ENCODE measurements around the gene NUDT14.

DNA sequence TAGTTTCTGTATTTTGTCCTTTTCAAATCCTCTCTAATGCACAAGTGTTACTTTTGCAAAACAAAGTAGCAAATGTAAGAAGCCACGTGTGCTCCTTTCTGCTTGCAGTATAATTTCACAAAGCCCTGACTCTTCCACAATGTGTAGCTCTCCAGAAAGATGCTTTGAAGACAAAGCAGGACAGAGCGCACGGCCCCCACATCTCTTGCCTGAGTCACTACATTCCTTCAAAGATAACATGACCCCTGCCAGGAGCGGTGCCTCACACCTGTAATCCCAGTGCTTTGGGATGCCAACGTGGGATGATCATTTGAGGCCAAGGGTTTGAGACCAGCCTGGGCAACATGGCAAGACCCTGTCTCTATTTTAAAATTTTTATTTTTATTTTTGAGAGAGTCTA is 53.1 kb downstream of the NUDT14 start:
- TF ChIP-seq, protein P1, sequence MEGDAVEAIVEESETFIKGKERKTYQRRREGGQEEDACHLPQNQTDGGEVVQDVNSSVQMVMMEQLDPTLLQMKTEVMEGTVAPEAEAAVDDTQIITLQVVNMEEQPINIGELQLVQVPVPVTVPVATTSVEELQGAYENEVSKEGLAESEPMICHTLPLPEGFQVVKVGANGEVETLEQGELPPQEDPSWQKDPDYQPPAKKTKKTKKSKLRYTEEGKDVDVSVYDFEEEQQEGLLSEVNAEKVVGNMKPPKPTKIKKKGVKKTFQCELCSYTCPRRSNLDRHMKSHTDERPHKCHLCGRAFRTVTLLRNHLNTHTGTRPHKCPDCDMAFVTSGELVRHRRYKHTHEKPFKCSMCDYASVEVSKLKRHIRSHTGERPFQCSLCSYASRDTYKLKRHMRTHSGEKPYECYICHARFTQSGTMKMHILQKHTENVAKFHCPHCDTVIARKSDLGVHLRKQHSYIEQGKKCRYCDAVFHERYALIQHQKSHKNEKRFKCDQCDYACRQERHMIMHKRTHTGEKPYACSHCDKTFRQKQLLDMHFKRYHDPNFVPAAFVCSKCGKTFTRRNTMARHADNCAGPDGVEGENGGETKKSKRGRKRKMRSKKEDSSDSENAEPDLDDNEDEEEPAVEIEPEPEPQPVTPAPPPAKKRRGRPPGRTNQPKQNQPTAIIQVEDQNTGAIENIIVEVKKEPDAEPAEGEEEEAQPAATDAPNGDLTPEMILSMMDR (IDR thresholded peaks at IDR 0.05), result no peak
- no peak for TF ChIP-seq POLR2A (IDR thresholded peaks at IDR 0.05)

All from ovary (tissue), 3 donors.